Mesendoderm (in vitro differentiated cells): ENCODE results near the gene TCFL5.

Experiments
- DNase-seq: peaks from one replicate; pipeline ENCODE4 v3.0.0; 2013
- H2AK5ac ChIP-seq: 2 replicates; pipeline ENCODE4 v1.6.1; 2013; ENCODE audit warnings: low read length, inconsistent platforms
- H2BK120ac ChIP-seq: 2 replicates; pipeline ENCODE4 v1.6.1; 2013; ENCODE audit warnings: low read depth, mild to moderate bottlenecking, low read length, moderate library complexity, mixed read lengths
- H2BK15ac ChIP-seq: replicated peaks from 2 replicates; pipeline ENCODE4 v1.6.1; 2013; ENCODE audit warnings: low read depth, mild to moderate bottlenecking, moderate library complexity
- H2BK5ac ChIP-seq: 2 replicates; pipeline ENCODE4 v1.6.1; 2013; ENCODE audit warnings: low read length, inconsistent platforms
- H3K18ac ChIP-seq: 2 replicates; pipeline ENCODE4 v1.6.1; 2013; ENCODE audit warnings: mild to moderate bottlenecking, low read length, mixed read lengths
- H3K23ac ChIP-seq: one replicate; pipeline ENCODE4 v1.6.1; 2013; ENCODE audit warnings: low read length
- H3K27ac ChIP-seq: 2 replicates; pipeline ENCODE4 v1.5.1; 2013; ENCODE audit warnings: low read depth, mild to moderate bottlenecking, inconsistent platforms, low read length, moderate library complexity
- H3K27me3 ChIP-seq: 2 replicates; pipeline ENCODE4 v1.6.1; 2013; ENCODE audit warnings: low read length, control low read depth, mild to moderate bottlenecking, inconsistent platforms; ENCODE audit not compliant: insufficient read depth, poor library complexity
- H3K36me3 ChIP-seq: 2 replicates; pipeline ENCODE4 v1.6.1; 2013; ENCODE audit warnings: low read length, inconsistent platforms; ENCODE audit not compliant: control insufficient read depth, insufficient read depth
- H3K4ac ChIP-seq: one replicate; pipeline ENCODE4 v1.6.1; 2013; ENCODE audit warnings: low read depth, mild to moderate bottlenecking, low read length, moderate library complexity
- H3K4me1 ChIP-seq: 2 replicates; pipeline ENCODE4 v1.6.1; 2013; ENCODE audit warnings: low read depth, low read length, inconsistent platforms; ENCODE audit not compliant: control insufficient read depth
- H3K4me2 ChIP-seq: 2 replicates; pipeline ENCODE4 v1.6.1; 2013; ENCODE audit warnings: low read length
- H3K4me3 ChIP-seq: 2 replicates; pipeline ENCODE4 v1.5.1; 2013; ENCODE audit warnings: mild to moderate bottlenecking, low read length
- H3K56ac ChIP-seq: one replicate; pipeline ENCODE4 v1.6.1; 2013; ENCODE audit warnings: low read length
- H3K79me1 ChIP-seq: 2 replicates; pipeline ENCODE4 v1.6.1; 2013; ENCODE audit warnings: low read length, inconsistent platforms
- H3K79me2 ChIP-seq: 2 replicates; pipeline ENCODE4 v1.6.1; 2013; ENCODE audit warnings: mild to moderate bottlenecking, low read length; ENCODE audit not compliant: control insufficient read depth, insufficient read depth
- H3K9ac ChIP-seq: 2 replicates; pipeline ENCODE4 v1.6.1; 2013; ENCODE audit warnings: low read length, inconsistent platforms
- H4K5ac ChIP-seq: one replicate; pipeline ENCODE4 v1.6.1; 2013; ENCODE audit warnings: low read length
- H4K8ac ChIP-seq: one replicate; pipeline ENCODE4 v1.6.1; 2013; ENCODE audit warnings: low read depth, mild to moderate bottlenecking, control low read depth, low read length, moderate library complexity
- WGBS: extraction: QIAGEN DNeasy Blood & Tissue Kit; methylation state at CpG from one replicate; pipeline ENCODE4 v1.1.7; 2013; ENCODE audit warnings: low lambda C conversion rate, missing lambda C conversion rate; ENCODE audit not compliant: insufficient coverage; ENCODE audit errors: extremely low coverage; 5-methylcytosine and 5-hydroxymethylcytosine counted together

The TCFL5 gene

DNA sequence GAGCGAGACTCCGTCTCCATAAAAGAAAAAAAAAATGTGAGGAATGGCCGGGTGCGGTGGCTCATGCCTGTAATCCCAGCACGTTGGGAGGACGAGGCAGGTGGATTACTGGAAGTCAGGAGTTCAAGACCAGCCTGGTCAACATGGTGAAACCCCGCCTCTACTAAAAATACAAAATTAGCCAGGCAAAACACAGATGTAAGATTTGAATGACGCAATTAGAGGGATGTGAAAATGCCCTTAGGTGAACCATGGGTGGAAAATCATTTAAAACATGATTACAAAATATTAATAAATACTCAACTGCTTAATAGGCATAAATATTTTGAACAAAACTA is 23.9 kb downstream of the TCFL5 start:
- Histone ChIP-seq H4K8ac (no peak overlapping the region), H2BK15ac (no peak overlapping the region), H2BK5ac (no peak overlapping the region), H3K9ac (no peak overlapping the region), H3K4me2 (no peak overlapping the region), H3K18ac (no peak overlapping the region), H2AK5ac (no peak overlapping the region), H2BK120ac (no peak overlapping the region), H4K5ac (no peak overlapping the region), H3K79me1 (no peaks in the 10 kb centered on the region), H3K27me3 (no peaks in the 10 kb centered on the region), H3K27ac (no peak overlapping the region), H3K56ac (no peak overlapping the region), H3K23ac (no peak overlapping the region), H3K4me1 (no peaks in the 10 kb centered on the region), H3K79me2 (no peaks in the 10 kb centered on the region), H3K4me3 (no peak overlapping the region), H3K4ac (no peak overlapping the region), H3K36me3 (no peaks in the 10 kb centered on the region)
- no peak for DNase-seq
- WGBS, result no CpG with 5 or more reads among the region's 8 CpGs

DNA sequence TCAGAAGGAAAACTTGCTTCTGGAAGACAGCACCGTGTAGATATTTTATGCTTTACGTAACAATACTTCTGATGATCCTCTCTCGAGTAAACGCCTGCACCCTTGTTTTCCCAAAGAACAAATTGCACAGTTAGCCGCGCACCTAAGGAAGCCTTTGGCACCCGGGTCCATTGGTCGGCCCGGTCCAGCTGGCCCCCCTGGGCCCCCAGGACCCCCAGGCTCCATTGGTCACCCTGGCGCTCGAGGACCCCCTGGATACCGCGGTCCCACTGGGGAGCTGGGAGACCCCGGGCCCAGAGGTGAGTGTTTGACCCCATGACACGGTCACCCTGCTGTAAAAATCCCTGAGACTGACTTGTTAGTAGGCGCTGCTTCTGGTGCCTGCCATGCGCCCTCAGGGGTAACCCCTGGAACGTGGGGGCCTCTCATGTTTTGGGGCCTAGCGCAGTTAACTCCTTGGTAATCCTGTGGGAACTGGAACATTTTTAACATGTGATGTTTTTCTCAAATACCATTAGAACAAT is 24.6 kb downstream of the TCFL5 start:
- no peak overlapping the region for H3K27ac ChIP-seq
- no peak overlapping the region for H2BK5ac ChIP-seq
- no peak overlapping the region for H4K5ac ChIP-seq
- H2BK15ac ChIP-seq, result no peak overlapping the region
- H3K36me3 ChIP-seq, result no peaks in the 10 kb centered on the region
- H3K4ac ChIP-seq, result no peak overlapping the region
- H2AK5ac ChIP-seq, result no peak overlapping the region
- WGBS, result no CpG with 5 or more reads among the region's 19 CpGs
- H3K79me1 ChIP-seq, result no peaks in the 10 kb centered on the region
- no peaks in the 10 kb centered on the region for H3K27me3 ChIP-seq
- no peak overlapping the region for H4K8ac ChIP-seq
- H2BK120ac ChIP-seq, result no peak overlapping the region
- no peak overlapping the region for H3K4me2 ChIP-seq
- no peak overlapping the region for H3K18ac ChIP-seq
- DNase-seq, result no peak
- H3K23ac ChIP-seq, result no peak overlapping the region
- H3K79me2 ChIP-seq, result no peaks in the 10 kb centered on the region
- no peak overlapping the region for H3K9ac ChIP-seq
- no peak overlapping the region for H3K4me3 ChIP-seq
- no peaks in the 10 kb centered on the region for H3K4me1 ChIP-seq
- H3K56ac ChIP-seq, result no peak overlapping the region

DNA sequence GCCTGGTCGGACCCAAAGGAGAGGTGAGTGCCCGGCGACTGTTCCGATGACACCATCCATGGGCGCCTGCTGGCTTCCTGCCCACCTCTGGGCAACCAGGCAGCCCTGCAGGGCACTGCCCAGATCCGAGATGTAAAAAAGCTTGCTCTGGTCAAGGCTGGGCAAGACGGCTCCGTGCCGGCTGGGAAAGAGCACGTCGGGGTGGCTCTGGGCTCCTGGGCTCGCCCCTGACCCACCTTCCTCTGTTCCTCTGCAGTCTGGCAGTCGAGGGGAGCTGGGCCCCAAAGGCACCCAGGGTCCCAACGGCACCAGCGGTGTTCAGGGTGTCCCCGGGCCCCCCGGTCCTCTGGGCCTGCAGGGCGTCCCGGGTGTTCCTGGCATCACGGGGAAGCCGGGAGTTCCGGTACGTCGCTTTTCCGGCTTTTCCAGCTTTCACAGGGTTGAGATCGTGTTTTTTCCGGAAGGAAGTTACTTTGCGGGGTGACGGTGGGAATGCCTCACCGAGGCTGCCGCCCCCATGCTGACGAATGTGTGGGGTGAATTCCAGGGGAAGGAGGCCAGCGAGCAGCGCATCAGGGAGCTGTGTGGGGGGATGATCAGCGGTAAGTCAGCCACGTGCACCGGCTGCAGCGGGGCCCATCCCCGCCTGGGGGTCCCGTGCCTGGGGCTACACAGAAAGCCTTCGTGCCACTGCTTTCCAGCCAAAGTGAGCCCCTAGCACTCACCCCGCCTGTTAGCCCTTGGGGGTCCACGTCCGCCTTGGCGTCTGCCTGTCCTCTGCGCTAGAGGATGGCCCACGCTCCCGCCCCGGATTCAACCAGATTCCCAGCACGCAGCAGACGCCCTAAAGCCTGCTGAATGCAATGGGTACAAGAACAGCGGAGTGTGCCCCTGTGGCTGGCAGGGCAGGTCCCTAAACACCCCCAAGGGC is 25.4 kb downstream of the TCFL5 start:
- Histone ChIP-seq H3K27ac (no peak overlapping the region), H3K79me1 (no peaks in the 10 kb centered on the region), H2BK120ac (no peak overlapping the region), H3K4ac (no peak overlapping the region), H2BK15ac (no peak overlapping the region), H3K4me3 (no peak overlapping the region), H3K36me3 (no peaks in the 10 kb centered on the region), H3K27me3 (no peaks in the 10 kb centered on the region), H3K79me2 (no peaks in the 10 kb centered on the region), H2AK5ac (no peak overlapping the region), H2BK5ac (no peak overlapping the region), H3K4me1 (no peaks in the 10 kb centered on the region), H4K8ac (no peak overlapping the region), H3K9ac (no peak overlapping the region), H3K56ac (no peak overlapping the region), H3K18ac (no peak overlapping the region), H3K4me2 (no peak overlapping the region), H4K5ac (no peak overlapping the region), H3K23ac (no peak overlapping the region)
- no CpG with 5 or more reads among the region's 52 CpGs for WGBS
- DNase-seq, result no peak

DNA sequence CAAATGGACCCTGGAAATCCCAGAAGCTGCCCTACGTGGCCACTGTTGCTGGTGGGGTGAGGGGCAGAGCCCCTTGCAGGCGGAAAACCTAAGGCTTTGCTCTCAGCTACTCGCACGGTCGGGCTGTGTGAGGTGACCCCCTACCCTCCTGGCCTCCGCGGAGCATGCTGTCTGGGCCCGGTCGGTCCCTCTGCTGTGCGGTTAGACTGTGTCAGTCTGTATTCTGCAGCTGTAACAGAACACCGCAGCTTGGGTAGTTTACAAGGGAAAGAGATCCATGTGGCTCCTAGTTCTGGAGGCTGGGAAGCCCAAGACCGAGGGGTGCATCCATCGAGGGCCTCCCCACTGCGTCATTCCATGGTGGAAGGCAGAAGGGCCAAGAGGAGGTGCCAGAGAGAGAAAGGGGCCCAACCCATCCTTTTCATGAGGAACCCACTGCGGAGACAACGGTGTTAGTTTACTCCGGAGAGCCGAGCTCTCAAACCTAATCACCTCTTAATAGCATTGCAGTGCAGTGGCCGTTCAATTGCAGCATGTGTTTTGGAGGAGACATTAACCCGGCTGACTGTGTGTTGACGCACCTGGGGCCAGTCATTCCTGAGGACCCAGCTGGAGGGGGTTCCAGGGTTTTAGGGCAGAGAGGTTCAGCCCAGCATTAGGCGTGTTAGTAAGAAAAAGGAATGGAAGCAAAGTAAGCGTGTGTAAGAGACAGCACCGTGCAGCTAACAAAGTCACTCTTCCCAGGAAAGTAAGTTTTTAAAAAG is 26.5 kb downstream of the TCFL5 start:
- WGBS, result no CpG with 5 or more reads among the region's 24 CpGs

DNA sequence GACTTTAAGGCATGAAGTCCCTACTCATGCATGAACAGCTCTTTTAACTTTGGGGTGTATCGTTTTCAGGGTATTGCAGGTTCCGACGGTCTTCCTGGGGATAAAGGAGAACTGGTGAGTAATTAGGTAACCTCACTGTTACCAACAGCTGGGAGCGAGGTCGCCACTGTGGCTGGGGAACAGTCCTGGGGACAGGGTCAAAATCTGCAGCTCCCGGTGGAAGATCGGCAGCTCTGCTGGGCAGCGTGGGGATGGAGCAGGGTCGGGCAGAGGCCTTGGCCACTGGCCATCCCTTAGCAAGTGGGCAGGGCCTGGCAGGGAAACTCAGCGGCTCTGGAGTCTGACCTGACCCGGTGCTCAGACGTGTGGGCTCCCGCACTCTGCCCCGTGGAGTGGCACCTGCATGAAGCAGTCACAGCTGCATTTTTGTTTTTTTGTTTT is 28.7 kb downstream of the TCFL5 start:
- no peak overlapping the region for H3K23ac ChIP-seq
- no peak overlapping the region for H3K4ac ChIP-seq
- peak overlapping the region; percentile 20 for H3K56ac ChIP-seq
- WGBS, result no CpG with 5 or more reads among the region's 14 CpGs
- H2BK120ac ChIP-seq, result no peak overlapping the region
- no peak for DNase-seq
- no peak overlapping the region for H2BK15ac ChIP-seq
- no peak overlapping the region for H3K4me2 ChIP-seq
- no peaks in the 10 kb centered on the region for H3K79me2 ChIP-seq
- H2BK5ac ChIP-seq, result no peak overlapping the region
- no peak overlapping the region for H4K5ac ChIP-seq
- no peak overlapping the region for H3K9ac ChIP-seq
- no peaks in the 10 kb centered on the region for H3K27me3 ChIP-seq
- H3K27ac ChIP-seq, result no peak overlapping the region
- H3K18ac ChIP-seq, result no peak overlapping the region
- H3K4me1 ChIP-seq, result no peaks in the 10 kb centered on the region
- no peak overlapping the region for H3K4me3 ChIP-seq
- no peaks in the 10 kb centered on the region for H3K79me1 ChIP-seq
- peaks cover 2% of the 10 kb centered on the region for H3K36me3 ChIP-seq
- no peak overlapping the region for H2AK5ac ChIP-seq
- no peak overlapping the region for H4K8ac ChIP-seq

More for the DNA sequence above, 26.5 kb downstream of the TCFL5 start:
- H2BK120ac ChIP-seq, result no peak overlapping the region
- H3K23ac ChIP-seq, result no peak overlapping the region
- no peak overlapping the region for H3K9ac ChIP-seq
- no peak overlapping the region for H4K5ac ChIP-seq
- DNase-seq, result no peak
- no peak overlapping the region for H2BK15ac ChIP-seq
- H3K56ac ChIP-seq, result no peak overlapping the region
- no peak overlapping the region for H2AK5ac ChIP-seq
- no peak overlapping the region for H3K18ac ChIP-seq
- H3K4me1 ChIP-seq, result no peaks in the 10 kb centered on the region
- H3K79me2 ChIP-seq, result no peaks in the 10 kb centered on the region
- H2BK5ac ChIP-seq, result no peak overlapping the region
- no peaks in the 10 kb centered on the region for H3K36me3 ChIP-seq
- H4K8ac ChIP-seq, result no peak overlapping the region
- no peak overlapping the region for H3K4me2 ChIP-seq
- H3K4ac ChIP-seq, result no peak overlapping the region
- no peak overlapping the region for H3K4me3 ChIP-seq
- no peak overlapping the region for H3K27ac ChIP-seq
- no peaks in the 10 kb centered on the region for H3K27me3 ChIP-seq
- H3K79me1 ChIP-seq, result no peaks in the 10 kb centered on the region
